GM12891 (cell line): ENCODE results near the gene TDRD15.

Experiments
- POLR2A ChIP-seq: IDR thresholded peaks from 2 replicates; pipeline ENCODE4 v1.6.1; 2011; ENCODE audit warnings: low read depth, low read length, control low read depth
- POLR2AphosphoS5 ChIP-seq: IDR thresholded peaks from 2 replicates; pipeline ENCODE4 v1.6.1; 2011; ENCODE audit warnings: low read depth, low read length, control low read depth
- TAF1 ChIP-seq: IDR thresholded peaks from 2 replicates; pipeline ENCODE4 v1.6.1; 2011; ENCODE audit warnings: low read depth, low read length, control low read depth

- TF ChIP-seq POLR2AphosphoS5 (no peak), TAF1 (no peak), POLR2A (no peak)
Observed at GRCh38 chr2:21092308-21092869, 31.4 kb upstream of the TDRD15 start.
